ENCODE data around the gene RAE1. TPM values are rescaled to one million over a fixed set of nuclear protein-coding genes. Genes with fewer than 3 reads are reported as not detected.

RAE1 gene
- total and polyA plus RNA-seq, 2 of the 4 experiments (the other 2 are of a cell fraction), result 32.8 to 80.5 TPM

DNA sequence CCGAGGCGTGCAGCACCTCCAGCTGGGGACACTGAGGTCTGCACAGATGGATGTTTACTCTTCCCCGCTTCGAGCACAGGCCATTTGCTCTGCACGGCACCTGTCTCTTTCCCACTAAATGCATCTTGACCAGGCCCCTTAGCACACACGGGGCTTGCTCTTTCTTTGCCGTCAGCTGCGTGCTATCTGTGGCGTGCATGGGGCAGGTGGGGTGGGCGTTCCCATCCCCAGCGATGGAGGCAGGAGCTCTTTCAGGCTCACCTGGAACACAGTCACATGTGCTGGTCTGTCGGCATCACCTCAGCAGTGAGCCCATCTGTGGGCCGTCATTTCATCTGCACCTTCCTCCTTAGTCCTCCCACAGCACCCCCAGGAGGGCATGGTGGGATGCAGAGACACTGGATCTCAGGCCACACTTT is 75.2 kb downstream of the RAE1 start:
- ChIA-PET POLR2A (ENCODE audit: unreplicated experiment) (no interaction called here), CTCF (no interaction called here)
- in situ Hi-C loops (cut with MboI; ENCODE audit: low sequenced_read_pairs) (no loop called here), dilution Hi-C loops (cut with HindIII; ENCODE audit: low sequenced_read_pairs, unreplicated experiment) (no loop called here), intact Hi-C loops (cut with micrococcal nuclease) (no loop called here)
- no peak overlapping the region for H2AFZ ChIP-seq (replicated peaks; ENCODE audit: low read length, poor library complexity)
- ATAC-seq (ENCODE audit: low read depth) (no peak), DNase-seq (no peak)
- H2AK9ac ChIP-seq (replicated peaks; ENCODE audit: low read depth, low read length, poor library complexity), result no peak overlapping the region
- H4K20me1 ChIP-seq (ENCODE audit: insufficient read depth, low read length), result no peaks in the 10 kb centered on the region
- no peak overlapping the region for H3K4me3 ChIP-seq (ENCODE audit: insufficient read depth, low read depth, low read length)
- H4K8ac ChIP-seq (ENCODE audit: low read depth in 2 of 2, low read length in 2 of 2), result no peak overlapping the region
- H3K9ac ChIP-seq (ENCODE audit: low read depth, low read length), result no peak overlapping the region
- H3K79me1 ChIP-seq (ENCODE audit: low read depth in 1 of 2, low read length in 2 of 2), result no peaks in the 10 kb centered on the region
- no CpG with 5 or more reads among the region's 13 CpGs for WGBS, 2 experiments (ENCODE audit: extremely low coverage in 2 of 2, insufficient read length in 1 of 2)
- no peak overlapping the region for H3K23ac ChIP-seq (ENCODE audit: low read depth, low read length)
- no peak overlapping the region for H4K5ac ChIP-seq (ENCODE audit: low read depth, low read length)
- no peak overlapping the region for H3K4me2 ChIP-seq (ENCODE audit: low read depth, low read length)
- no peak overlapping the region for H3K4ac ChIP-seq (ENCODE audit: low read depth, low read length)
- H2BK120ac ChIP-seq (ENCODE audit: low read depth, low read length), result no peak overlapping the region
- BruUV-seq (replicated peaks), result no TSS peak
- no peak overlapping the region for H4K91ac ChIP-seq (ENCODE audit: insufficient read depth, low read depth, low read length)
- no peaks in the 10 kb centered on the region for H3K9me1 ChIP-seq (ENCODE audit: insufficient read depth, low read length)
- TF ChIP-seq, protein P1, sequence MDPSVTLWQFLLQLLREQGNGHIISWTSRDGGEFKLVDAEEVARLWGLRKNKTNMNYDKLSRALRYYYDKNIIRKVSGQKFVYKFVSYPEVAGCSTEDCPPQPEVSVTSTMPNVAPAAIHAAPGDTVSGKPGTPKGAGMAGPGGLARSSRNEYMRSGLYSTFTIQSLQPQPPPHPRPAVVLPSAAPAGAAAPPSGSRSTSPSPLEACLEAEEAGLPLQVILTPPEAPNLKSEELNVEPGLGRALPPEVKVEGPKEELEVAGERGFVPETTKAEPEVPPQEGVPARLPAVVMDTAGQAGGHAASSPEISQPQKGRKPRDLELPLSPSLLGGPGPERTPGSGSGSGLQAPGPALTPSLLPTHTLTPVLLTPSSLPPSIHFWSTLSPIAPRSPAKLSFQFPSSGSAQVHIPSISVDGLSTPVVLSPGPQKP (IDR thresholded peaks at IDR 0.05; ENCODE audit: borderline replicate concordance, low read depth, low read length), result no peak
- TF ChIP-seq RFX5 (IDR thresholded peaks at IDR 0.05; ENCODE audit: low read depth, low read length), result no peak
- TF ChIP-seq MXI1 (IDR thresholded peaks at IDR 0.05; ENCODE audit: borderline replicate concordance, low read depth, low read length), result no peak
- TF ChIP-seq, protein P2, sequence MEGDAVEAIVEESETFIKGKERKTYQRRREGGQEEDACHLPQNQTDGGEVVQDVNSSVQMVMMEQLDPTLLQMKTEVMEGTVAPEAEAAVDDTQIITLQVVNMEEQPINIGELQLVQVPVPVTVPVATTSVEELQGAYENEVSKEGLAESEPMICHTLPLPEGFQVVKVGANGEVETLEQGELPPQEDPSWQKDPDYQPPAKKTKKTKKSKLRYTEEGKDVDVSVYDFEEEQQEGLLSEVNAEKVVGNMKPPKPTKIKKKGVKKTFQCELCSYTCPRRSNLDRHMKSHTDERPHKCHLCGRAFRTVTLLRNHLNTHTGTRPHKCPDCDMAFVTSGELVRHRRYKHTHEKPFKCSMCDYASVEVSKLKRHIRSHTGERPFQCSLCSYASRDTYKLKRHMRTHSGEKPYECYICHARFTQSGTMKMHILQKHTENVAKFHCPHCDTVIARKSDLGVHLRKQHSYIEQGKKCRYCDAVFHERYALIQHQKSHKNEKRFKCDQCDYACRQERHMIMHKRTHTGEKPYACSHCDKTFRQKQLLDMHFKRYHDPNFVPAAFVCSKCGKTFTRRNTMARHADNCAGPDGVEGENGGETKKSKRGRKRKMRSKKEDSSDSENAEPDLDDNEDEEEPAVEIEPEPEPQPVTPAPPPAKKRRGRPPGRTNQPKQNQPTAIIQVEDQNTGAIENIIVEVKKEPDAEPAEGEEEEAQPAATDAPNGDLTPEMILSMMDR (conservative IDR thresholded peaks at IDR 0.05; ENCODE audit: low read depth, low read length), result no peak
- TF ChIP-seq RCOR1 (IDR thresholded peaks at IDR 0.05; ENCODE audit: insufficient replicate concordance, low read length), result no peak
- no peak for TF ChIP-seq CHD1 (IDR thresholded peaks at IDR 0.05; ENCODE audit: low read depth, low read length)
- TF ChIP-seq MAFK (IDR thresholded peaks at IDR 0.05; ENCODE audit: low read depth, low read length), result no peak
- no peak for TF ChIP-seq BHLHE40 (IDR thresholded peaks at IDR 0.05; ENCODE audit: low read depth, low read length)
- no peak for TF ChIP-seq USF2 (IDR thresholded peaks at IDR 0.05; ENCODE audit: low read depth, low read length)
- no peak for TF ChIP-seq POLR2A (IDR thresholded peaks at IDR 0.05; ENCODE audit: low read depth, low read length)
- TF ChIP-seq CEBPB (IDR thresholded peaks at IDR 0.05; ENCODE audit: low read depth, low read length), result no peak
- TF ChIP-seq NFE2L2 (IDR thresholded peaks at IDR 0.05; ENCODE audit: low read depth, low read length), result no peak
- no peak for TF ChIP-seq SMC3 (IDR thresholded peaks at IDR 0.05; ENCODE audit: low read depth, low read length)
- TF ChIP-seq FOS (IDR thresholded peaks at IDR 0.05; ENCODE audit: low read depth, low read length), result no peak
- H3K36me3 ChIP-seq (ENCODE audit: control insufficient read depth, insufficient read depth, low read length), result no peaks in the 10 kb centered on the region
- H3K27ac ChIP-seq (ENCODE audit: insufficient read depth, low read length), result no peak overlapping the region
- H3K27me3 ChIP-seq (ENCODE audit: control insufficient read depth, insufficient read depth, low read length), result peaks cover 18% of the 10 kb centered on the region; the same call in 1 of the 2 replicates
- H3K14ac ChIP-seq (replicated peaks; ENCODE audit: low read depth, low read length), result no peak overlapping the region
- H2BK15ac ChIP-seq (ENCODE audit: low read depth, low read length), result no peak overlapping the region
- H2BK5ac ChIP-seq (ENCODE audit: low read depth, low read length, poor library complexity, severe bottlenecking), result no peak overlapping the region
- H3K56ac ChIP-seq (ENCODE audit: extremely low read depth, insufficient read depth, low read length), result no peak overlapping the region
- H2BK20ac ChIP-seq (ENCODE audit: low read depth, low read length), result no peak overlapping the region
- no peak overlapping the region for H3K18ac ChIP-seq (ENCODE audit: low read depth, low read length)
- no peaks in the 10 kb centered on the region for H3K4me1 ChIP-seq (ENCODE audit: control insufficient read depth, insufficient read depth, low read length)
- no peaks in the 10 kb centered on the region for H3K9me3 ChIP-seq (ENCODE audit: control insufficient read depth, insufficient read depth, low read length)
- no peak overlapping the region for H2AK5ac ChIP-seq (ENCODE audit: low read depth, low read length)

Data from IMR-90 (cell line).